GM21576 (cell line): ENCODE measurements around the gene EPHB6.

Source experiments
- ATAC-seq: cut with Tn5 transposase; IDR thresholded peaks from one replicate; pipeline ENCODE4 v1.9.1; 2021; ENCODE audit warnings: mild to moderate bottlenecking, moderate library complexity; ENCODE audit not compliant: unreplicated experiment

Gene EPHB6

GRCh38 chr7:142916508-142916907, 61.6 kb downstream of the EPHB6 start:
- no peak for ATAC-seq

DNA sequence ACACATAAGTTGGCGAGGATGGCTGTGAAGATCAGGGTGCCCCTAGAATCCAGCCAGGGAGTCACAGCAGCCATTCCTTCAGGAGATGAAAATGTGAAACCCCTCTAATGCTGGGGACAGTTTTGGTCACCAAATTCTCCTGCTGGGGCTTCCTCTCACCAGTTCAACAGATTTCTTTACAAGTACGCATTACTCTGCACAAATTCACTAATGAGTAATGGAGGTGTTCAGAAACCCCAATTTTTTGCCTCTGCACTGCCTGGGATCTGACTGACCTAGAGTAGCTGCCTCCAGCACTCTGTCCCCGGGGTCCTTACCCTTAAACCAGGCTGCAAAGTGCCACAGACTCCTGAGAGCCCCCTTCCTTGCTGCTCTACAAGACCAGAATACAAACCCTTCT, 62.6 kb downstream of the EPHB6 start:
- ATAC-seq = no peak

DNA sequence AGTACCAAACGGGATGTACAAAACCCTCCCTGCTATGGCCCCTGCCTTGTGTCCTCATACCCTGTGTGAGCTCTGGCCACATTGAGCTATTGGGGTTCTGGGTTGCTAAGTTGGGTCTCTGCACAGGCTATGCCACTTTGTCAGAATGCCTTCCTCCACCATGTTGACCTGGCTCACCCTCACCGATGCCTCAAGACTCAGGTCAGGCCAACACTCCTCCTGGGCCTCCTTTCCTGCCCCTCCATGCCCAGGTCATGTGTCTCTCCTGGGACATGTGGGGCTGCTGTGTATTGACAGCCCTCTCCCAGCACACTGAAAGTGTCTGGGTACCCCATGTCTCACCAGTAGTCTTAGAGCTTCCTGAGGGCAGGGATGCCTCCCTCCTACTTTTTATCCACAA, 64.0 kb downstream of the EPHB6 start:
- ATAC-seq = no peak

DNA sequence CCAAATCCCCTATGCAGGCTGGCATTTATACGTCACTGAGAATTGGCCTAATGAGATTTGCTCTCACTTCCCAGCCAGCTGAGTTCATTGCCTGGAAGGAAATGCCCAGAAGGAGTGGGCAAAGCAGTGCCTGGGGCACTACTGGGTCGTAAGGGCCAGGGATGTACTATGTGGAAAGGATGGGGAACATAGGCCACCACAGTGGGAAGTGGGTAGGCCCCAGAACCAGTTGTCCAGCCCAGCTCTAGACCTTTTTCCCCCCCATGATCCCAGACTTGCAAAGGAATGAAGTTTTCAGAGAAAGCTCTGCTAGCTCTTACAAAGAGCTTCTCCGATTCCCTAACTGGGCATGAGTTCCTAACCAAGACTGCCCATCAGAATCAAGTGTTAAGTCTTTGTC, 64.8 kb downstream of the EPHB6 start:
- no peak for ATAC-seq
